GM20000 (cell line): ENCODE measurements around the gene KLHL17.

Experiments used
- DNase-seq: peaks from one replicate; pipeline ENCODE4 v3.0.0; 2012; ENCODE audit warnings: low spot score
- CTCF ChIP-seq: IDR thresholded peaks from 2 replicates; pipeline ENCODE4 v1.5.1; 2012; ENCODE audit warnings: mild to moderate bottlenecking, control low read depth; ENCODE audit errors: extremely low read depth, missing control alignments

The KLHL17 gene

GRCh38 chr1:1000357-1001056 lies 40.1 kb downstream of the KLHL17 start:
- DNase-seq, result peak; percentile 93
- no peak for TF ChIP-seq CTCF

DNA sequence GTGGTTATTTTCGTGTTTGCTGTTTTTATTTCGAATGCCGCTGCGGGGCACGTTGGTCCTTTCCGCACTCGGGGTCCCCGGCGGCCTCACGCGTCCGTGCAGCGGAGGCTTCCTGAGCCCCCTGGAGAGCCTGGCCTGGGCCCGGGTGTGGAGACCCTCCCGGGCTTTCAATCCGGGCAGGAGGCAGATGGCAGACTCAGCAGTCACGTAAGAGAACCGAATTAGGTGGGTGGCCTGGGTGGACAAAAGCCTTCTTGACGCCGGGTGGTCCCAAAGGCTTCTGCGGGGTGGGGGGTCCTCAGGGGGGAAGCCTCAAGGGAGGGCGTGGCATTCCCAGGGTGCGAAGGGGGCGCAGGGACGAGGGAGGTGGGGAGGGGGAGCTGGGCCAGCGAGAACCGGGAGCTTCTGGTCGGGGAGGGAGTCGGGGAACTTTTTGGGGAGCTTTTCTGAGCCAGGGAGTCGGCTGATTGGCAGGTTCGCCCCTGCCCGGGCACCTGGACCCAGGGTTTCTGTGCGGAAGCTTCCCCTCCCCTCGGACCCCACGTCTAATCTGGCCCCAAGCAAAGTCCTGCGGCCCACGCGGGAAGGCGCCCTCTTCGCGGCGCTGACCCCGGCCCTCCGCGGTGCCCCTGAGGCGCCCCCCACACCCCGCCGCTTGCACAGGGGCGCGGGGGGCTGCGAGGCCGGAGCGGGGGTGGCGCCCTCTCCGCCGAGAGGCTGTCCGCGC lies 40.8 kb downstream of the KLHL17 start:
- peak; percentile 63 for DNase-seq
- TF ChIP-seq CTCF, result no peak

GRCh38 chr1:1003618-1004419 lies 43.4 kb downstream of the KLHL17 start:
- DNase-seq, result peak; percentile 26
- TF ChIP-seq CTCF, result no peak

DNA sequence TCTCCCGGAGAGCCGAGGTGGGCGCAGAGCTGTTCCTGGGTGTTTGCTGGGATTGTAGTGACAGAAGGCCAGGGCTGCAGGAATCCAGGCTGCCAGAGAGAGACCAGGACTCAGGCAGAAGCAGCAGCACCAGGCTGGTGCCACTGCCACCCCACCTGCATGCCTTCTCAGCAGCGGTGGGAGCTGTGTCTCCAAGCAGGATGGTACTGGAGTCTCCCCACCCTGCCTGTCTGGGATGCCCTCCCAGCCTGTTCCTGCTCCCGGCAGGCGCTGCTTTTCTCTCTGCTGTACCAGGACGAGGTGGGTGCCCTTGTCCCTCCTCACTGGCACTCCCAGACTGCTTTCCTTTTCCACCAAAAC lies 44.0 kb downstream of the KLHL17 start:
- TF ChIP-seq CTCF, result no peak
- peak; percentile 21 for DNase-seq

DNA sequence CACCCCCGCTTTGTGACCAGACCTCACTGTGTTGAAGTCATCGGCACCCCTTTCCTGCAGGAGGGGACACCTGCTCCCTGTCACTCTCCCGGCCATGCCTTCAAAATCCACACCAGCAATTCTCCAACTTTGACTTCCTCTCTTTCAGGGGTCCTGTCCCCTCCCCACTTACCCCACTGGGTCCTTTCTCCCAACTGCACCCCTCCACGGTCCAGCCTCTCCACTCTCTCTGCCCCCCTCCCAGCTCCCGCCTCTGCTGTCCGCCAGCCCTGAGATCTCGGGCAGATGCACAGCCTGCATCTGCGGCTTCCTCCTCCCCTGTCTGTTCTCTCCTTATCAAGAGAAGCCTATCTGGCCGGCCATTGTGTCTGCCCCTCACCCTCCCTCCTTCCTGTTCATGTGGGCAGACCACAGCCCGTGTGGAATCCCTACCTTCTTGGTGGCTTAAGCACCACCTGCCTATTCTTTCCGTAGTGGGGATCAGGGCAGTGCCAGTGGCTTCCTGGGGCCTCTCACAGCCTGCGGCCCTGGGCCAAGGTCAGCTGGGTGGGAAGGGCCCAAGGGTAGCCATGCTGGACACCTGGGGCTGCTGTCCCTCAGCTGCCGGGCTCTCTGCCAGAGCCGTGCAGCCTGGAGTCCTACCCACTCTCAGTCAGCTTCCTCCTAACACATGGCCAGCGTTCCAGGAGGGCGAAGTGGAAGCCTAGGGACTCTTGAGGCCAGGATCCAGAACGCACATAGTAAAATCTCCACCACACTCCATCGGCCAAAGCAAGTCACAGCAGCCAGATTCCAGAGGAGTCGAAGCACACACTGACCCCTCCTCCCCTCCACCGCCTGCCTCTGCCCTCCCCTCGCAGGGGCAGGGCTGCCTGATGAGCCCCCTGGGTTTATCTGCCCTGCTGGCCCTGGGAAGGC lies 44.7 kb downstream of the KLHL17 start:
- DNase-seq, result peak; percentile 57
- no peak for TF ChIP-seq CTCF

DNA sequence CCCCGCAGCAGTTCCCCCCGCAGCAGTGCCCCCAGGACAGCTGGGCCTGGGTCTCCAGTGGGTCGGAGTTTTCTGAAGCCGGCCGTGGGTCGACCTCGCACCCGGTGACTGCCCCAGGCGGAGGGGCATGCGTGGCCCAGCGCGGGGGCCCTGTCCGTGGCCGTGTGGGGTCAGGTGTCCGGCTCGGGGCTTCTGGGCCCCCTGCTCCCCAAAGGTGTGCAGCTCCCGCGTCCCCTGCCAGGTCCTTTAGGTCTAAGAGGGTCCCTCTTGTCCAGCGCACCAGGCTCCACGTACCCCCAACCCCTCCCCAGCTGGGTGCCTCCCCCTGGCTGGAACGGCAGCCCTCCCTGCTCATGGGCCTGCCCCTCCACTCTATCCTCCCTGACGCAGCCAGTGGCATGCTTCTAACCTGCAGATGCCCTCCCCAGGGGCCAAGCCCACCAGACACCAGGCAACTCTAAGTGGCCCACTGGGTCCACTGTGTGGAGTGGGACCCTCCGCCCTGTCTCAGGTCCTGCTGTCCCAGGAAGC lies 45.5 kb downstream of the KLHL17 start:
- DNase-seq, result no peak

More for the DNA sequence above, 45.5 kb downstream of the KLHL17 start:
- TF ChIP-seq CTCF, result no peak
